ENCODE data around the gene CDH15.

DNA sequence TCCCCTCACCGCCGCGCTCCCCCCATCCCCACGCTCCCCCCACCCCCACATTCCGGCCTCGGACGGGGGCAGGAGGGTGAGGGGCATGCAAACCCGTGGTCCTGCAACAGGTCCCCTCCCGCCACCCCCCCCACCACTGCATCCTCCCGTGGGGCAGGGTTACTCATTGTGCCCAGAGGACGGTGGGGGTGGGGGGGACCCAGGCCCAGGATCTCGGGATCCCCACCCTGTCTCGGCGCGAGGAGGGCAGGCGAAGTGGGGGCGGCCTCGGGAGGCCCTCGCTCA lies 20.3 kb downstream of the CDH15 start:
- TF ChIP-seq ZNF8 (CRISPR knock-in tag; IDR thresholded peaks at IDR 0.05) (no peak), OSR1 (CRISPR knock-in tag; IDR thresholded peaks at IDR 0.05) (no peak), ZNF565 (CRISPR knock-in tag; conservative IDR thresholded peaks at IDR 0.05; ENCODE audit: low read depth) (no peak), BACH2 (CRISPR knock-in tag; IDR thresholded peaks at IDR 0.05; ENCODE audit: borderline replicate concordance) (no peak), RARB (CRISPR knock-in tag; IDR thresholded peaks at IDR 0.05) (no peak), ESRRG (CRISPR knock-in tag; IDR thresholded peaks at IDR 0.05) (no peak), ZFP3 (CRISPR knock-in tag; IDR thresholded peaks at IDR 0.05) (no peak), ZC3H10 (CRISPR knock-in tag; IDR thresholded peaks at IDR 0.05) (no peak), SNAI2 (CRISPR knock-in tag; IDR thresholded peaks at IDR 0.05) (no peak), TCF4 (CRISPR knock-in tag; IDR thresholded peaks at IDR 0.05; ENCODE audit: borderline replicate concordance) (no peak)
- TF ChIP-seq, protein P1, sequence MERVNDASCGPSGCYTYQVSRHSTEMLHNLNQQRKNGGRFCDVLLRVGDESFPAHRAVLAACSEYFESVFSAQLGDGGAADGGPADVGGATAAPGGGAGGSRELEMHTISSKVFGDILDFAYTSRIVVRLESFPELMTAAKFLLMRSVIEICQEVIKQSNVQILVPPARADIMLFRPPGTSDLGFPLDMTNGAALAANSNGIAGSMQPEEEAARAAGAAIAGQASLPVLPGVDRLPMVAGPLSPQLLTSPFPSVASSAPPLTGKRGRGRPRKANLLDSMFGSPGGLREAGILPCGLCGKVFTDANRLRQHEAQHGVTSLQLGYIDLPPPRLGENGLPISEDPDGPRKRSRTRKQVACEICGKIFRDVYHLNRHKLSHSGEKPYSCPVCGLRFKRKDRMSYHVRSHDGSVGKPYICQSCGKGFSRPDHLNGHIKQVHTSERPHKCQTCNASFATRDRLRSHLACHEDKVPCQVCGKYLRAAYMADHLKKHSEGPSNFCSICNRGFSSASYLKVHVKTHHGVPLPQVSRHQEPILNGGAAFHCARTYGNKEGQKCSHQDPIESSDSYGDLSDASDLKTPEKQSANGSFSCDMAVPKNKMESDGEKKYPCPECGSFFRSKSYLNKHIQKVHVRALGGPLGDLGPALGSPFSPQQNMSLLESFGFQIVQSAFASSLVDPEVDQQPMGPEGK (CRISPR knock-in tag; IDR thresholded peaks at IDR 0.05; ENCODE audit: borderline replicate concordance), result no peak
- TF ChIP-seq, protein P2, sequence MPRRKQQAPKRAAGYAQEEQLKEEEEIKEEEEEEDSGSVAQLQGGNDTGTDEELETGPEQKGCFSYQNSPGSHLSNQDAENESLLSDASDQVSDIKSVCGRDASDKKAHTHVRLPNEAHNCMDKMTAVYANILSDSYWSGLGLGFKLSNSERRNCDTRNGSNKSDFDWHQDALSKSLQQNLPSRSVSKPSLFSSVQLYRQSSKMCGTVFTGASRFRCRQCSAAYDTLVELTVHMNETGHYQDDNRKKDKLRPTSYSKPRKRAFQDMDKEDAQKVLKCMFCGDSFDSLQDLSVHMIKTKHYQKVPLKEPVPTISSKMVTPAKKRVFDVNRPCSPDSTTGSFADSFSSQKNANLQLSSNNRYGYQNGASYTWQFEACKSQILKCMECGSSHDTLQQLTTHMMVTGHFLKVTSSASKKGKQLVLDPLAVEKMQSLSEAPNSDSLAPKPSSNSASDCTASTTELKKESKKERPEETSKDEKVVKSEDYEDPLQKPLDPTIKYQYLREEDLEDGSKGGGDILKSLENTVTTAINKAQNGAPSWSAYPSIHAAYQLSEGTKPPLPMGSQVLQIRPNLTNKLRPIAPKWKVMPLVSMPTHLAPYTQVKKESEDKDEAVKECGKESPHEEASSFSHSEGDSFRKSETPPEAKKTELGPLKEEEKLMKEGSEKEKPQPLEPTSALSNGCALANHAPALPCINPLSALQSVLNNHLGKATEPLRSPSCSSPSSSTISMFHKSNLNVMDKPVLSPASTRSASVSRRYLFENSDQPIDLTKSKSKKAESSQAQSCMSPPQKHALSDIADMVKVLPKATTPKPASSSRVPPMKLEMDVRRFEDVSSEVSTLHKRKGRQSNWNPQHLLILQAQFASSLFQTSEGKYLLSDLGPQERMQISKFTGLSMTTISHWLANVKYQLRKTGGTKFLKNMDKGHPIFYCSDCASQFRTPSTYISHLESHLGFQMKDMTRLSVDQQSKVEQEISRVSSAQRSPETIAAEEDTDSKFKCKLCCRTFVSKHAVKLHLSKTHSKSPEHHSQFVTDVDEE (CRISPR knock-in tag; IDR thresholded peaks at IDR 0.05), result no peak
- TF ChIP-seq, protein P3, sequence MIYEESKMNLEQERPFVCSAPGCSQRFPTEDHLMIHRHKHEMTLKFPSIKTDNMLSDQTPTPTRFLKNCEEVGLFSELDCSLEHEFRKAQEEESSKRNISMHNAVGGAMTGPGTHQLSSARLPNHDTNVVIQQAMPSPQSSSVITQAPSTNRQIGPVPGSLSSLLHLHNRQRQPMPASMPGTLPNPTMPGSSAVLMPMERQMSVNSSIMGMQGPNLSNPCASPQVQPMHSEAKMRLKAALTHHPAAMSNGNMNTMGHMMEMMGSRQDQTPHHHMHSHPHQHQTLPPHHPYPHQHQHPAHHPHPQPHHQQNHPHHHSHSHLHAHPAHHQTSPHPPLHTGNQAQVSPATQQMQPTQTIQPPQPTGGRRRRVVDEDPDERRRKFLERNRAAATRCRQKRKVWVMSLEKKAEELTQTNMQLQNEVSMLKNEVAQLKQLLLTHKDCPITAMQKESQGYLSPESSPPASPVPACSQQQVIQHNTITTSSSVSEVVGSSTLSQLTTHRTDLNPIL (CRISPR knock-in tag; IDR thresholded peaks at IDR 0.05; ENCODE audit: low read depth), result no peak

Measured in SK-N-SH treated with all-trans-retinoic acid at 6 μM for 48 hours (cell line).